IMR-90 (cell line): Measurements from ENCODE around the gene TBC1D1. TPM values are rescaled to one million over a fixed set of nuclear protein-coding genes. Genes with fewer than 3 reads are reported as not detected.
A peak's percentile ranks its signal among the peaks of the same experiment; 100 is the strongest.

Experiments
- ATAC-seq: fragments of 200-7000 bp; cut with Tn5 transposase; 2 replicates; pipeline ENCODE4 v1.9.1; 2020; ENCODE audit warnings: low read depth, mild to moderate bottlenecking, moderate library complexity
- BruUV-seq: library from RNA; stranded (reverse); fragments of 400-500 nt; replicated peaks from 2 replicates; lab custom pipeline; 2021; lab: Mats Ljungman, UMichigan
- CTCF ChIA-PET: fragments of 300-600 bp; formaldehyde crosslinking; extraction: SDS; loops from one replicate; lab custom pipeline; 2021; ENCODE audit warnings: antibody characterized with exemption; lab: Yijun Ruan, JAX
- POLR2A ChIA-PET: fragments of 300-600 bp; sonication (Branson Sonifier 250); formaldehyde crosslinking; loops from one replicate; lab custom pipeline; 2022; ENCODE audit warnings: antibody characterized with exemption; ENCODE audit not compliant: unreplicated experiment; lab: Charles Lee
- DNase-seq: peaks from one replicate; pipeline ENCODE4 v3.0.0; 2013
- H2AFZ ChIP-seq: replicated peaks from 2 replicates; pipeline ENCODE3; 2013; ENCODE audit warnings: low read length, mild to moderate bottlenecking; ENCODE audit not compliant: poor library complexity
- H2AK5ac ChIP-seq: 2 replicates; pipeline ENCODE4 v1.6.1; 2013; ENCODE audit warnings: low read depth, low read length, inconsistent platforms
- H2AK9ac ChIP-seq: replicated peaks from 2 replicates; pipeline ENCODE3; 2013; ENCODE audit warnings: mild to moderate bottlenecking, low read depth, low read length, moderate library complexity; ENCODE audit not compliant: poor library complexity
- H2BK120ac ChIP-seq: 2 replicates; pipeline ENCODE4 v1.6.1; 2013; ENCODE audit warnings: low read depth, low read length, inconsistent platforms
- H2BK15ac ChIP-seq: 3 replicates; pipeline ENCODE4 v1.6.1; 2013; ENCODE audit warnings: low read depth, low read length, inconsistent platforms
- H2BK20ac ChIP-seq: 2 replicates; pipeline ENCODE4 v1.6.1; 2013; ENCODE audit warnings: low read depth, mild to moderate bottlenecking, inconsistent platforms, low read length, moderate library complexity
- H2BK5ac ChIP-seq: 2 replicates; pipeline ENCODE4 v1.6.1; 2013; ENCODE audit warnings: mild to moderate bottlenecking, low read depth, low read length, inconsistent platforms; ENCODE audit not compliant: poor library complexity, severe bottlenecking
- H3K14ac ChIP-seq: replicated peaks from 2 replicates; pipeline ENCODE4 v1.6.1; 2013; ENCODE audit warnings: low read depth, low read length, inconsistent platforms
- H3K18ac ChIP-seq: 2 replicates; pipeline ENCODE4 v1.6.1; 2013; ENCODE audit warnings: low read depth, low read length, control low read depth
- H3K23ac ChIP-seq: 2 replicates; pipeline ENCODE4 v1.6.1; 2013; ENCODE audit warnings: low read depth, low read length, inconsistent platforms
- H3K27ac ChIP-seq: 2 replicates; pipeline ENCODE4 v1.5.1; 2013; ENCODE audit warnings: mild to moderate bottlenecking, control low read depth, low read length; ENCODE audit not compliant: insufficient read depth
- H3K27me3 ChIP-seq: 2 replicates; pipeline ENCODE4 v1.6.1; 2013; ENCODE audit warnings: low read length; ENCODE audit not compliant: control insufficient read depth, insufficient read depth
- H3K36me3 ChIP-seq: 2 replicates; pipeline ENCODE4 v1.6.1; 2013; ENCODE audit warnings: low read length, mixed read lengths; ENCODE audit not compliant: control insufficient read depth, insufficient read depth
- H3K4ac ChIP-seq: 2 replicates; pipeline ENCODE4 v1.6.1; 2013; ENCODE audit warnings: low read depth, low read length, inconsistent platforms
- H3K4me1 ChIP-seq: 2 replicates; pipeline ENCODE4 v1.6.1; 2013; ENCODE audit warnings: low read length, mixed read lengths; ENCODE audit not compliant: control insufficient read depth, insufficient read depth
- H3K4me2 ChIP-seq: 2 replicates; pipeline ENCODE4 v1.6.1; 2013; ENCODE audit warnings: low read depth, mild to moderate bottlenecking, control low read depth, low read length, moderate library complexity
- H3K4me3 ChIP-seq: 2 replicates; pipeline ENCODE4 v1.5.1; 2013; ENCODE audit warnings: low read depth, mild to moderate bottlenecking, control low read depth, low read length, moderate library complexity; ENCODE audit not compliant: insufficient read depth
- H3K56ac ChIP-seq: 2 replicates; pipeline ENCODE4 v1.6.1; 2013; ENCODE audit warnings: low read length, inconsistent platforms; ENCODE audit not compliant: insufficient read depth; ENCODE audit errors: extremely low read depth
- H3K79me1 ChIP-seq, 2 experiments: 2 replicates each; pipeline ENCODE4 v1.6.1; 2013; ENCODE audit warnings: low read length in 2 of 2, inconsistent platforms in 1 of 2, low read depth in 1 of 2
- H3K9ac ChIP-seq: 2 replicates; pipeline ENCODE4 v1.6.1; 2013; ENCODE audit warnings: low read depth, low read length, control low read depth
- H3K9me1 ChIP-seq: 2 replicates; pipeline ENCODE4 v1.6.1; 2013; ENCODE audit warnings: low read length, inconsistent platforms; ENCODE audit not compliant: insufficient read depth
- H3K9me3 ChIP-seq: 2 replicates; pipeline ENCODE4 v1.6.1; 2013; ENCODE audit warnings: low read length; ENCODE audit not compliant: control insufficient read depth, insufficient read depth
- H4K20me1 ChIP-seq: 2 replicates; pipeline ENCODE4 v1.6.1; 2013; ENCODE audit warnings: low read length, inconsistent platforms; ENCODE audit not compliant: insufficient read depth
- H4K5ac ChIP-seq: 2 replicates; pipeline ENCODE4 v1.6.1; 2013; ENCODE audit warnings: mild to moderate bottlenecking, low read depth, low read length, control low read depth
- H4K8ac ChIP-seq, 2 experiments: 2 replicates each; pipeline ENCODE4 v1.6.1; 2013; ENCODE audit warnings: low read depth in 2 of 2, low read length in 2 of 2, control low read depth in 1 of 2, inconsistent platforms in 1 of 2
- H4K91ac ChIP-seq: 2 replicates; pipeline ENCODE4 v1.6.1; 2013; ENCODE audit warnings: low read depth, low read length, inconsistent platforms; ENCODE audit not compliant: insufficient read depth
- CEBPB ChIP-seq: IDR thresholded peaks from 2 replicates; pipeline ENCODE4 v1.6.1; 2012; ENCODE audit warnings: low read depth, low read length, improper control_type of control experiment
- WGBS, 2 experiments: methylation state at CpG; one replicate each; pipeline versions ENCODE4 v1.1.5 to v1.1.7; 2013; ENCODE audit warnings: missing lambda C conversion rate in 2 of 2; ENCODE audit not compliant: insufficient read length in 1 of 2; ENCODE audit errors: extremely low coverage in 2 of 2; 5-methylcytosine and 5-hydroxymethylcytosine counted together
- dilution Hi-C: fragments of 300-500 bp; cut with HindIII; formaldehyde crosslinking; loops from one replicate; pipeline ENCODE4 v1.14.3; 2018; ENCODE audit warnings: low sequenced_read_pairs; ENCODE audit not compliant: unreplicated experiment
- in situ Hi-C: fragments of 300-500 bp; cut with MboI; formaldehyde crosslinking; loops from 3 replicates; pipeline ENCODE4 v1.14.3; 2019; ENCODE audit warnings: low sequenced_read_pairs, inconsistent platforms, mixed read lengths
- intact Hi-C: fragments of 100-400 bp; cut with micrococcal nuclease; formaldehyde crosslinking; loops from 2 replicates; pipeline ENCODE4 v1.10.0; 2022
- polyA plus RNA-seq, 3 experiments: library from polyadenylated mRNA; depleted of rRNA; stranded (reverse); fragments of >200 nt; gene quantifications; 2 replicates each; pipeline ENCODE4 v1.2.3, GENCODE V29; 2012; ENCODE audit warnings: low replicate concordance in 1 of 3
- total RNA-seq: library from RNA; depleted of rRNA; stranded (reverse); fragments of >200 nt; gene quantifications from 2 replicates; pipeline ENCODE4 v1.2.3, GENCODE V29; 2012
- TF ChIP-seq, protein P1 (sequence below): fragments of 150-350 bp; IDR thresholded peaks from 2 replicates; pipeline ENCODE4 v1.6.1; 2017; ENCODE audit warnings: mild to moderate bottlenecking, antibody characterized with exemption, low read length, low read depth
- TF ChIP-seq, protein P2 (sequence below): conservative IDR thresholded peaks from 2 replicates; pipeline ENCODE4 v1.5.1; 2012; ENCODE audit warnings: mild to moderate bottlenecking, low read depth, low read length, improper control_type of control experiment

Gene TBC1D1
- total and polyA plus RNA-seq, 2 of the 4 experiments (the other 2 are of a cell fraction): 42.4 to 104 TPM

DNA sequence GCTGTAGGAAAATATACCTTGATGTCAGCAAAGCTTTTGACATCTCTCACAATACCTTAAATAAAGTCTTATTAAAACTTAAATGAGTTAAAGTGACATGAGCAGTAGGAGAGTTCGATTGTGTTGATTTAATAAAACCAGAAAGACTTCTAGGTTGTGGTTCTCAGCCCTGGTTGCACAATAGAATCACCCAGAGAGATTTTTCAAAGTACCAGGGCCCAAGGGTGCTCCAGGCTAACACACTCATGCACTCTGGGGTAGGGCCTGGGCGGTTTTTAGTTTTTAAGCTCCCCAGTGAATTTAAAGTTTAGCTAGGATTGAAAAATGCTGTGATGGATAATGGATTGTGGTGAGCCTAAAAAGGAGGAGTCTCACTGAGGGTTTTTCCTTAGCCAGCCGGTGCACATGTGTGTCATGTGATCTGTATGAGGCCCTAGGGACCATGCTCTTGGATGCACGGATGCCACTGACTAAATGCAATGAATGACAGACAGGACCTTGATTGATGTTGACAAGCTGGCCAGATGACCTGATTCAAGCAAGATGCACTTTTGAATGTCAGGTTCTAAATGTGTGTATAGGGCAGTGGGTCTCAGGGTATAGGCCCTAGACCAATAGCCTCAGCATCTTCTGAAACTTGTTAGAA lies 254.3 kb downstream of the TBC1D1 start:
- Histone ChIP-seq H4K91ac (peak overlapping the region; percentile 98), H3K18ac (peak overlapping the region; percentile 95), H3K23ac (peak overlapping the region; percentile 88), H4K5ac (peak overlapping the region; percentile 63), H3K27me3 (no peaks in the 10 kb centered on the region), H2AK9ac (peak overlapping the region; percentile 78), H3K9ac (no peak overlapping the region), H3K4ac (peak overlapping the region; percentile 97), H3K4me2 (peak overlapping the region; percentile 23), H4K20me1 (no peaks in the 10 kb centered on the region), H3K14ac (peak overlapping the region; percentile 83), H2AFZ (peak overlapping the region; percentile 55), H2BK5ac (peak overlapping the region; percentile 96), H3K56ac (peak overlapping the region; percentile 83), H2BK15ac (peak overlapping the region; percentile 81; the same call in 2 of the 3 replicates), H2BK20ac (peak overlapping the region; percentile 99), H2AK5ac (peak overlapping the region; percentile 98), H3K27ac (peak overlapping the region; percentile 80), H3K9me3 (no peaks in the 10 kb centered on the region), H3K9me1 (peaks cover 39% of the 10 kb centered on the region), H2BK120ac (peak overlapping the region; percentile 99), H3K36me3 (no peaks in the 10 kb centered on the region), H3K79me1 (peaks cover 0 to 7% of the 10 kb centered on the region in 2 experiments; a peak in 1 of 4 replicates), H3K4me1 (peaks cover 33% of the 10 kb centered on the region), H3K4me3 (no peak overlapping the region), H4K8ac (peak overlapping the region; percentile 78 to 86)
- ChIA-PET CTCF (interaction anchor here (1.4 kb wide), 1 partner anchor 15 kb away, joined by 4 read pairs; no protein-coding TSS in a partner anchor), POLR2A (no interaction called here)
- 50% methylated on average over 1 of the region's 4 CpGs; no CpG with 5 or more reads in 1 of the 2 experiments for WGBS, 2 experiments
- intact Hi-C loops: loop anchor here (2.0 kb wide), 1 partner anchor 16 kb away; no protein-coding TSS in a partner anchor
- in situ Hi-C loops: no loop called here
- TF ChIP-seq, protein P1, sequence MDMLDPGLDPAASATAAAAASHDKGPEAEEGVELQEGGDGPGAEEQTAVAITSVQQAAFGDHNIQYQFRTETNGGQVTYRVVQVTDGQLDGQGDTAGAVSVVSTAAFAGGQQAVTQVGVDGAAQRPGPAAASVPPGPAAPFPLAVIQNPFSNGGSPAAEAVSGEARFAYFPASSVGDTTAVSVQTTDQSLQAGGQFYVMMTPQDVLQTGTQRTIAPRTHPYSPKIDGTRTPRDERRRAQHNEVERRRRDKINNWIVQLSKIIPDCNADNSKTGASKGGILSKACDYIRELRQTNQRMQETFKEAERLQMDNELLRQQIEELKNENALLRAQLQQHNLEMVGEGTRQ: peak; percentile 29; the same call in 1 of the 2 replicates
- TF ChIP-seq, protein P2, sequence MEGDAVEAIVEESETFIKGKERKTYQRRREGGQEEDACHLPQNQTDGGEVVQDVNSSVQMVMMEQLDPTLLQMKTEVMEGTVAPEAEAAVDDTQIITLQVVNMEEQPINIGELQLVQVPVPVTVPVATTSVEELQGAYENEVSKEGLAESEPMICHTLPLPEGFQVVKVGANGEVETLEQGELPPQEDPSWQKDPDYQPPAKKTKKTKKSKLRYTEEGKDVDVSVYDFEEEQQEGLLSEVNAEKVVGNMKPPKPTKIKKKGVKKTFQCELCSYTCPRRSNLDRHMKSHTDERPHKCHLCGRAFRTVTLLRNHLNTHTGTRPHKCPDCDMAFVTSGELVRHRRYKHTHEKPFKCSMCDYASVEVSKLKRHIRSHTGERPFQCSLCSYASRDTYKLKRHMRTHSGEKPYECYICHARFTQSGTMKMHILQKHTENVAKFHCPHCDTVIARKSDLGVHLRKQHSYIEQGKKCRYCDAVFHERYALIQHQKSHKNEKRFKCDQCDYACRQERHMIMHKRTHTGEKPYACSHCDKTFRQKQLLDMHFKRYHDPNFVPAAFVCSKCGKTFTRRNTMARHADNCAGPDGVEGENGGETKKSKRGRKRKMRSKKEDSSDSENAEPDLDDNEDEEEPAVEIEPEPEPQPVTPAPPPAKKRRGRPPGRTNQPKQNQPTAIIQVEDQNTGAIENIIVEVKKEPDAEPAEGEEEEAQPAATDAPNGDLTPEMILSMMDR: no peak
- peak; percentile 78 for TF ChIP-seq CEBPB
- no TSS peak for BruUV-seq
- dilution Hi-C loops: no loop called here
- ATAC-seq (no peak; the same call in none of the 2 replicates), DNase-seq (no peak)
